NCI-H748 treated with DMSO at 0.1 percent for 48 hours (cell line): ENCODE results near the gene CYBB.

Experiments
- DNase-seq: peaks from one replicate; lab custom pipeline; 2025; lab: John Stamatoyannopoulos, UW

CYBB gene

DNA sequence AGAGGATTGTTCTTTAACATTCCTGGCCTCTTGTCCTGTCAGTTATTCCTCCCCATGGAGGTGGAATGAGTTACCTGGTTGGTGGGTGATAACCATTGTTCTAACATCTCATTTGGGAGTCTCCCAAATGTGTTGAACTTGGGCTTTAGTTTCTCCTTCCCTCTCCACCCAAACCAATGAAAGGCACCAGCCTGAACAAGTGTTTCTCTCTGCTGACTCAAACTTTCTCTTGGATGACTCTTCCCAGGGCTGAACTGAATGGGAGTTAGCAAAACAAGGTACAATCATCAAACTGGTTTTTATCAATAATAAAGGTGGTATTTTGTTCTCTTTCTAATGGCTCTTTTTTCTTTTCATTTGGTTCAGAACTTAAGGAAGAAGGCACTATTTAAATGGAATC lies 64.8 kb downstream of the CYBB start:
- DNase-seq, result no peak

DNA sequence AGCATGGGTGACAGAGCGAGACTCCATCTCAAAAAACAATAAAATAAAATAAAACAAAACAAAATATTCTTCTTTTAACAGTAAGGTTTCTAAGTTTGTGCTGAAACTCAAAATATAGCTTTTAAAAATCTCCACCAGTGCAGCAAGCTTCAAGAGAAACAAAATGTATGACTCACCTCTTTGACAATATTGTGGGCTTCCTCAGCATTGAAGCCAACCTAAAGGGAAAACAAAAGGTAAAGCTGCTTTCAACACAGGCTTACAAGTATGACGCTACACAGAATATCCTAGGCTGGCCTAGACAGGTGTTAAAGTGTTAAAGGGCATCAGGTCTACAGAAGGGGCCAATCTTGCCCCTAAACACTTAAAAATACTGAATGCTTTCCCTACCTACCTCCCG lies 66.3 kb downstream of the CYBB start:
- no peak for DNase-seq

DNA sequence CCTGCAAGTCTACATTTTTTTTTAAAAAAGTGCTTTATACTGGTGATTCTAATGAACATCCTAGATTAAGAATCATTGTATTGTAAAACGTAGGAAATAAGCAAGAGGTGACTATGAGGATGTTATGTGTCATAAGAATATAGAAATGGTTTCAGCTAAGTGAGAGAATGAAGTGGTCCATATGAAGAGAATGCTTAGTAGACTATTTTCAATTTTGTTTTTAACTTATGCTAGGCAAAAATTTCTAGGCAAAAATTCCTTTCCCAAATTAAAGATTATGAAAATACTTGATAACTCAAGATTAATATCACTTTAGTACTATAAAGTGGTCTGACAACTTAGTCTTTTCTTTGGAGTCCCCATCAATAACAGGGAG lies 66.7 kb downstream of the CYBB start:
- DNase-seq, result no peak

DNA sequence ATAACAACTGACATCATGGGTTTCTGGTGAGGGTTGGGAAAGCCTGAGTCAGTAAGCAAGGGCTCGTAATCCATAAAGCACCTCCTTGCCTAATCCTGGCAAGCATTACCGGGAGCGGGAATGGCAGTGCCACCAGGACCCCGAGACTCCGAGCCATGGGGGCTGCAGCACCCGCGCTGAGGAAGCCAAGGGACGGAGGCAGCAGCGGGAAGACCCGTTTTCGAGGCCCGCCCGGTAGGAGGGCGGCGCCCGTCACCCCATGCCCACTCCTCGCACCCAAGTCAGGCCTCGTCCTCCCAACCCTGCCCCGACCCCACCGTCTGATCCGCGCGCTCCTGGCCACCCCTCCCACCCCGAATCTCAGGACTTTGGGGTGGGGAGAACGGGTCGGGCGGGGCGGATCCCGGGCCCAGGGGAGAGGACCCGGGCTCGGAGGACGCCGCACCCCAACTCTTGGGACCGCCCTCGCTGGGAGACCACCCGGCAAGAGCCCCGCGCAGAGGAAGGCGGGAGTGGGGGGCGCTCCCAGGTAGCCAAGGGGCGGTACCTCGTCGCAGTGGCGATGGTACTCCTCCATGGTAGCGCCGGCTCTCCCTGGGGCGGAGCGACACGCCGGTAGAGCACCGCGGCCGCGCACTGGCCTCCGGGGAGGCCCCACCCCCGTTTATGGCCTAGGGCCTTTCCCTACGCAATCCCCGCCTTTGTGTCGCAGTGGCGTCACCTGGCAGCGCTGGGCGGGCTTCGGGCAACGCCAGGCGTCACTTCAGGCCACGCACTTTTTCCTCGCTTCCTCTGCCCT lies 67.3 kb downstream of the CYBB start, which contains the start of gene DYNLT3:
TSS of gene DYNLT3 (minus strand) at position 638 of the 799 bp plus-strand sequence. CDS start at position 577, 61 bp downstream.
- peak; percentile 60 for DNase-seq

DNA sequence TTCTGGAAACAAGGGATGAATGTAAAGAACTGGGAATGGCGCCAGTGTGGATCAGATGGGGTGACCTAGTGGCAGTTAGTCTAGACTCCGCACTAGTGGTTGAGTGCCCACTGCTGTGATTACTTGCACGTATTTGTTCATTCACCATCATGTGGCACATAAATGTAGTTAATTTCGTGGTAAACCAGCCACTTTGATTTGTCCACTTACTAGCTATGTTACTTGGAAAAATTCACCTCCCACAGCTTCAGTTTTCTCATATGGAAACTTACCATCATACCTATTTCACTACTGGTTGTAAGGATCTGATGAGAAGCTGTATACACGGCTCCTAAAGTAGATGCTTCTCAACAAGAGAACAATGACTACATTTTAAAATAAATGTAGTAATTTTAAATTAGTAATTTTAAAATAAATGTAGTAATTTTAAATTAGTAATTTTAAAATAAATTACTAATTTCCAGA lies 67.9 kb downstream of the CYBB start:
- DNase-seq, result no peak

DNA sequence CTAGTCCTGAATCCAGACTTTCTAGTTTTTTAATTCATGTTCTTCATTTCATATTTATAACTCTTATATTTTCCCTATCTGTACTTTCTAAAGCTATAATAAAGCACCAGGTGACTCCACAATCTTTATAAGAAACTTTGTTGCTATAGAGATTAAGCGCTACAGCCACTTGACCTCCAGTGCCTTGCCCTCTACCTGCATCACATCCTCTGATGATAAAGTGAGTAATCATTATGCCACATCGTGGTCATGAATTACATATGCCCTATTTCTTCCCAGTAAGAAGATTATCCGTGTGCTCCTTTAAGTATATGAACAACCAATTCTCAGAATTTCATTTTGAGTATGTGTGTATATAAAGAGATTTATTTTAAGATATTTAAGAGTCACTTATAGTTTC lies 74.3 kb downstream of the CYBB start:
- DNase-seq, result no peak

DNA sequence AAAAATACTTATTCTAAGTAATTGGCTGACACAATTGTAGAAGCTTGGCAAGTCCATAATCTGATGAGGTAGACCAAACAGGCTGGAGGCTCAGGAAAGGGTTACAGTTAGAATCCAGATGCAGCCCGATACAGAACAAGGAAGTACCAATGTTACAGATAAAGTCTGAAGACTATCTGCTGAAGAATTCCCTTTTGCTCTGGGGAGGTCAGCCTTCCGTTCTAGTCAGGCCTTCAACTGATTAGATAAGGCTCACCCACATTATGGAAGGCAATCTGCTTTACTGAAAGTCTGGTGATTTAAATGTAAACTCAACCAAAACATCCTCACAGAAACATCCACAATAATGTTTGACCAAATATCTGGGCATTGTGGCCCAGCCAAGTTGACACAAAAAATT lies 74.9 kb downstream of the CYBB start:
- DNase-seq, result no peak

DNA sequence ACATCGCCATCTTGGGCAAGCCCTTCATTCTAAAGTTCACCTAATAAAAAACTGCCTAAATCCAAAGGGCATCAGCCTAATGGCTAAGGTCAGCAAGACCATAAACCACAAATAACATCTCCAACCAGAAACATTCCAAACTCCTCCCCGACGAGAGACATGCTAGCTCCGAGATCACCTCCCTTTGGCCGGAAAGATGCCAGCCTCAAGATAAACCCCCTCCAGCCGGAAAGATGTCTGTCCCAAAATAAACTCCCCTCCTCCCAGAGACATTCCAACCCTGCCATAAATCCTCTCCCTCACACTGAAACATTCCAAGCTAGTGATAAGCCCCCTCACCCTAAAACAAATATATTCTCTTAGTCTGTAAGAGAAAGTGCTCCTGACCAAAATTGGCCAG lies 80.9 kb downstream of the CYBB start:
- no peak for DNase-seq

DNA sequence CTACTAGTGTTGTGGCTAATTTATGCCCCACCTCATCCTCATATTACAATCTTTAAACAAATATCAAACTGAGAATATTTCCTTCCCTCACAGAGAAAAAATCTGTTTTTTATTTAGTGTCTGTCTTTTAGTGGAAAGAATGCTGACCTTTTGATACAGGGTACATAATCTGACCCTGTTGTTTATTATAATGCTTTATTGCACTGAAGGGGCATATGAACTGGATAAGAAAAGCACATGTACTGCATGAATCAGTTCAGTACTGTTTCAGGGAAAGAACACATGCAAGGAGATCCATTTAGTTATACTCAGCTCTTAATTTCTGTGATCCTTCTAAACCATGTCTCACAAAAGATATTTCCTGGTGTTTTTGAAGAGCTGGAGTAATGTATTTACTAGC lies 83.0 kb downstream of the CYBB start:
- no peak for DNase-seq
